Osteocyte (in vitro differentiated cells): Measurements from ENCODE around the gene TMEM207. TPM values are rescaled to one million over a fixed set of nuclear protein-coding genes. Genes with fewer than 3 reads are reported as not detected.

ENCODE experiments used
- DNase-seq: peaks from one replicate; pipeline ENCODE4 v3.0.0; 2021; ENCODE audit warnings: mixed read lengths; ENCODE audit not compliant: unreplicated experiment; ENCODE audit errors: extremely low spot score
- H3K27ac Mint-ChIP-seq: one replicate; pipeline ENCODE4 v1.8.0; 2021; ENCODE audit warnings: mild to moderate bottlenecking, mixed read lengths; ENCODE audit not compliant: unreplicated experiment
- H3K27me3 Mint-ChIP-seq: one replicate; pipeline ENCODE4 v1.8.0; 2021; ENCODE audit warnings: mixed read lengths; ENCODE audit not compliant: unreplicated experiment
- H3K36me3 Mint-ChIP-seq: one replicate; pipeline ENCODE4 v1.8.0; 2021; ENCODE audit warnings: mixed read lengths; ENCODE audit not compliant: unreplicated experiment
- H3K4me1 Mint-ChIP-seq: one replicate; pipeline ENCODE4 v1.8.0; 2021; ENCODE audit warnings: mixed read lengths; ENCODE audit not compliant: unreplicated experiment
- H3K4me3 Mint-ChIP-seq: one replicate; pipeline ENCODE4 v1.8.0; 2021; ENCODE audit warnings: mild to moderate bottlenecking, moderate library complexity, mixed read lengths; ENCODE audit not compliant: unreplicated experiment
- H3K9me3 Mint-ChIP-seq: one replicate; pipeline ENCODE4 v1.8.0; 2021; ENCODE audit warnings: mixed read lengths; ENCODE audit not compliant: unreplicated experiment
- CTCF ChIP-seq: fragments of 200-600 bp; sonication (generic); IDR thresholded peaks from 2 replicates; pipeline ENCODE4 v1.5.0; 2021; ENCODE audit warnings: antibody characterized with exemption, mild to moderate bottlenecking, moderate library complexity
- total RNA-seq: library from RNA; stranded (reverse); gene quantifications from 2 replicates; pipeline ENCODE4 v1.2.1, GENCODE V29; 2021

The TMEM207 gene
- total RNA-seq, 1 donor from 2014 or later: not detected

- Mint-ChIP-seq H3K27ac (no peak overlapping the region), H3K4me1 (peaks cover 9% of the 10 kb centered on the region), H3K36me3 (peaks cover 3% of the 10 kb centered on the region), H3K4me3 (no peak overlapping the region), H3K27me3 (no peaks in the 10 kb centered on the region), H3K9me3 (peaks cover 8% of the 10 kb centered on the region)
- TF ChIP-seq CTCF: no peak
- DNase-seq: no peak
These were observed 20.0 kb downstream of the TMEM207 start for GRCh38 chr3:190429681-190430080.

GRCh38 chr3:190426806-190427507, 22.7 kb downstream of the TMEM207 start:
- Mint-ChIP-seq H3K27ac (no peak overlapping the region), H3K27me3 (no peaks in the 10 kb centered on the region), H3K4me3 (no peak overlapping the region), H3K9me3 (no peaks in the 10 kb centered on the region), H3K4me1 (peaks cover 5% of the 10 kb centered on the region), H3K36me3 (no peaks in the 10 kb centered on the region)
- TF ChIP-seq CTCF: no peak
- DNase-seq: no peak

GRCh38 chr3:190425833-190426232, 23.9 kb downstream of the TMEM207 start:
- no peak for DNase-seq
- H3K4me3 Mint-ChIP-seq: no peak overlapping the region

DNA sequence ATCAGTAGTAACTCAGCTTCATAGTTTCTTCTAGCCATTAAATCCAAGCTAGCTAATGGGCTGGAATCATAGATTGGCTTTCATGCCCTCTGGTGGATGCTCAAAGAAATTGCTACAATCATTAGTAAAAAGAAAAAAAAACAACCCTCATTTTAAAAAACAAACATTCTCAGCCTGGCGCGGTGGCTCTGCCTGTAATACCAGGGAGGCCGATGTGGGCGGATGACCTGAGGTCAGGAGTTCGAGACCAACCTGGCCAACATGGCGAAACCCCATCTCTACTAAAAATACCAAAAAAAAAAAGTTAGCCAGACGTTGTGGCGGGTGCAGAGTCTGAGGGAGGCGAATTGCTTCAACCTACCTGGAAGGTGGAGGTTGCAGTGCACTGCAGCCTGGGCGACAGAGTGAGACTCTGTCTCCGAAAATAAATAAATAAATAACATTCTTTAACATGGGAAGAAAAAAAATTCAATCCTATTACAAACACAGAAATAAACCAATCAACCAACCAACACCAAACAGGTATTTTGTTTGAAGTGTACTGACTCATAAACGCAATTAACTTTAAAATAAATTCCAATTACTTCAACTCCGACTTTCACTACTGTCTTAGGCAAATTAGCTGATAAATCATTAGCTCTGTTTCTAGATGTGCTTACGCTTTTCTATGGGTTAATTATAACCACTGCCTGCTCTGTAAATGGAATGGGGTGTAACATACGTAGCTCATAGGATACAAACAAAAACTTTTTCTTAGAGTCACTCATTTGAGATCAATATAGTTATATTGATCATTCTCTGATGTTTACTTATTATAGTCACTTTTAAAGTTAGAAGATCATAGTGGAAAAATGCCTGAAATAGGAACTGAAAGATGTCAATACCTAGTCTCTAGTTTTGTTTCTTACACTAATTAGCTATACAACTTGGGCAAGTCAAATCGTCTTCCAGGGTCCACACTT, 24.9 kb downstream of the TMEM207 start:
- Mint-ChIP-seq H3K27ac (peak overlapping the region; percentile 36), H3K9me3 (no peaks in the 10 kb centered on the region), H3K4me3 (peak overlapping the region; percentile 42), H3K27me3 (no peaks in the 10 kb centered on the region), H3K4me1 (peaks cover 5% of the 10 kb centered on the region), H3K36me3 (no peaks in the 10 kb centered on the region)
- TF ChIP-seq CTCF: peak; percentile 76
- DNase-seq: no peak

More at GRCh38 chr3:190425833-190426232, 23.9 kb downstream of the TMEM207 start:
- no peak for TF ChIP-seq CTCF
- Mint-ChIP-seq H3K36me3 (no peaks in the 10 kb centered on the region), H3K4me1 (peaks cover 5% of the 10 kb centered on the region), H3K9me3 (no peaks in the 10 kb centered on the region), H3K27ac (no peak overlapping the region), H3K27me3 (no peaks in the 10 kb centered on the region)

DNA sequence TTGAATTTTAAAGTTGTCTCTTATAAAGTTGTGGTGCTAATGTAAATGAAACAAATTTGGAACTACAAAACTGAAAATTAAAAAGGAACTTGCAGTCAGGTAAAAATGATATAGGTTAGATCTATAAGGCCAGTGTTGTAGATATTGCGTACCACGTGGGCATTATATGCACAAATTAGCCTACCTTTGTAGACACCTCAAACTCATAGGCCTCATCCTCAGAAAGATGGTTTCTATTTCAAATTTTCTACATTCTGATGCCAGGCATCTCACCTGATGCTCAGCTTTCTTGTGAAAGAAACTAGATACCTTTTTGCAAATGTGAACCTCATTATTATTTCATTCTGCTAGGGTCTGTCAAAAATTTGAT, 25.6 kb downstream of the TMEM207 start:
- DNase-seq: no peak
- Mint-ChIP-seq H3K27ac (no peak overlapping the region), H3K36me3 (no peaks in the 10 kb centered on the region), H3K4me3 (no peak overlapping the region), H3K9me3 (no peaks in the 10 kb centered on the region), H3K27me3 (no peaks in the 10 kb centered on the region), H3K4me1 (peaks cover 2% of the 10 kb centered on the region)
- no peak for TF ChIP-seq CTCF
